ENCODE measurements around the gene ZFP69B. TPM values are rescaled to one million over a fixed set of nuclear protein-coding genes. Genes with fewer than 3 reads are reported as not detected.
A peak's percentile ranks its signal among the peaks of the same experiment; 100 is the strongest.
"Not testable (repeated sequence)": the region's sequence is repeated elsewhere in the genome, so short reads cannot be mapped to it uniquely, and the experiment has no call there.

The ZFP69B gene
- total and polyA plus RNA-seq, 11 donors: 0.42 to 2.6 (median 1.1) TPM

DNA sequence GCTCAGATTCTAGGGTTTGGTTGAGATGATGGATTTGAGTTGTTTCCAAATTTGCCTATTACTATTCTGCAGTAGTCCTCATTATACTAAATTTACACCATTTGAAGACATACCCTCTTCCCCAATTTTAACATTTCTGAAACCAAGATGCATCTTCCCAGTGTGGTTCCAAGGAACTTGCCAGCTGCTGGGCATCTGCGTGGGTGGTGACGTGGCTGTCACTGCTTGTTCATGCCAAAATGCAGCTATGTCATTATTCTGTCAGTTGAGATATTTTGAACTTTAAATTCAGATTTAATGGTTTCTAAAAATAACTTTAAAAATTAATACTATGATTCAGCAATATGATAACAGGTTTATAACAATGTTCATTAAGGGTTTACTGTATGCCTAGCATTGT is 28.0 kb downstream of the ZFP69B start:
- peaks cover 0 to 17% (median 7%) of the 10 kb centered on the region in 12 donors for H3K4me1 ChIP-seq
- H3K27me3 ChIP-seq: no peaks in the 10 kb centered on the region
- H3K4me3 ChIP-seq: peak overlapping the region in 9 of 12 donors; percentile 79 to 99 (median 90)
- 64 to 78% (median 67%) methylated on average over 2 of the region's 2 CpGs for WGBS, 4 donors
- intact Hi-C loops (cut with DNase I): no loop called here
- H3K9me3 ChIP-seq: peaks cover 0 to 34% (median 23%) of the 10 kb centered on the region in 12 donors
- no peak for ATAC-seq
- H3K27ac ChIP-seq: peak overlapping the region in 1 of 12 donors; percentile 68
- H3K36me3 ChIP-seq: peaks cover 0 to 20% (median 16%) of the 10 kb centered on the region in 9 donors
- no peak for DNase-seq
- TF ChIP-seq, protein P1, sequence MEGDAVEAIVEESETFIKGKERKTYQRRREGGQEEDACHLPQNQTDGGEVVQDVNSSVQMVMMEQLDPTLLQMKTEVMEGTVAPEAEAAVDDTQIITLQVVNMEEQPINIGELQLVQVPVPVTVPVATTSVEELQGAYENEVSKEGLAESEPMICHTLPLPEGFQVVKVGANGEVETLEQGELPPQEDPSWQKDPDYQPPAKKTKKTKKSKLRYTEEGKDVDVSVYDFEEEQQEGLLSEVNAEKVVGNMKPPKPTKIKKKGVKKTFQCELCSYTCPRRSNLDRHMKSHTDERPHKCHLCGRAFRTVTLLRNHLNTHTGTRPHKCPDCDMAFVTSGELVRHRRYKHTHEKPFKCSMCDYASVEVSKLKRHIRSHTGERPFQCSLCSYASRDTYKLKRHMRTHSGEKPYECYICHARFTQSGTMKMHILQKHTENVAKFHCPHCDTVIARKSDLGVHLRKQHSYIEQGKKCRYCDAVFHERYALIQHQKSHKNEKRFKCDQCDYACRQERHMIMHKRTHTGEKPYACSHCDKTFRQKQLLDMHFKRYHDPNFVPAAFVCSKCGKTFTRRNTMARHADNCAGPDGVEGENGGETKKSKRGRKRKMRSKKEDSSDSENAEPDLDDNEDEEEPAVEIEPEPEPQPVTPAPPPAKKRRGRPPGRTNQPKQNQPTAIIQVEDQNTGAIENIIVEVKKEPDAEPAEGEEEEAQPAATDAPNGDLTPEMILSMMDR (IDR thresholded peaks at IDR 0.05): no peak
- TF ChIP-seq POLR2A (IDR thresholded peaks at IDR 0.05): no peak

DNA sequence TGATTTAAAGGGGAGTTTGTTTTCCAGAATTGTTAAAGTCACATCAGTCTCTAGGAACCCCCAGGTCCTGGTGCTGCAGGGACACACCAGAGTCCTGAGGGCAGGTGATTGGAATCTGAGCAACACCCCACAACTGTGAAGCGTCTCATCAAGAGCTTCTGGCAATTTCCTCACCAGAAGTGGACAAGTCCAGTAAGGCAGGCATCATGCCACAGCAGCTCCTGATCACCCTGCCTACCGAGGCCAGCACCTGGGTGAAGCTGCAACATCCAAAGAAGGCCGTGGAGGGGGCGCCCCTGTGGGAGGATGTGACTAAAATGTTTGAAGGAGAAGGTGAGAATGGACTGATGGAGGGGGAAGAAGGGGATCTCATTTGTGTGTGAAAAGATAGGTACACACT is 28.9 kb downstream of the ZFP69B start:
- ATAC-seq (no peak), DNase-seq (no peak)
- intact Hi-C loops (cut with DNase I): no loop called here
- WGBS, 4 donors: 90 to 96% (median 94%) methylated on average over 4 of the region's 4 CpGs
- H3K27ac ChIP-seq: no peak overlapping the region
- H3K4me1 ChIP-seq: peaks cover 0 to 17% (median 7%) of the 10 kb centered on the region in 12 donors
- no peaks in the 10 kb centered on the region for H3K27me3 ChIP-seq
- H3K9me3 ChIP-seq: peaks cover 0 to 34% (median 18%) of the 10 kb centered on the region in 12 donors
- TF ChIP-seq, protein P1 (IDR thresholded peaks at IDR 0.05): no peak
- TF ChIP-seq POLR2A (IDR thresholded peaks at IDR 0.05): no peak
- H3K4me3 ChIP-seq: no peak overlapping the region
- H3K36me3 ChIP-seq: peaks cover 0 to 26% (median 19%) of the 10 kb centered on the region in 9 donors

DNA sequence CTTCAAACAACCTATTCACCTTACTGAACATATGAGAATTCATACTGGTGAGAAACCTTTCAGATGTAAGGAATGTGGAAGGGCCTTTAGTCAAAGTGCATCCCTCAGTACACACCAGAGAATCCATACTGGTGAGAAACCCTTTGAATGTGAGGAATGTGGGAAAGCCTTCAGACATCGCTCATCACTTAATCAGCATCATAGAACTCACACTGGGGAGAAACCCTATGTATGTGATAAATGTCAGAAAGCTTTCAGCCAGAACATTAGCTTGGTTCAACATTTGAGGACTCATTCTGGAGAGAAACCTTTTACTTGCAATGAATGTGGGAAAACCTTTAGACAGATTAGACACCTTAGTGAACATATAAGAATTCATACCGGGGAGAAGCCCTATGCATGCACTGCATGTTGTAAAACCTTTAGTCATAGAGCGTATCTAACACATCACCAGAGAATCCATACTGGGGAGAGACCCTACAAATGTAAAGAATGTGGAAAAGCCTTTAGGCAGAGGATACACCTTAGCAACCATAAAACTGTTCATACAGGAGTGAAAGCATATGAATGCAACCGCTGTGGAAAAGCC is 45.1 kb downstream of the ZFP69B start:
- Histone ChIP-seq H3K27ac (no peak overlapping the region), H3K4me1 (no peaks in the 10 kb centered on the region), H3K4me3 (no peak overlapping the region), H3K27me3 (no peaks in the 10 kb centered on the region), H3K9me3 (peaks cover 2 to 91% (median 75%) of the 10 kb centered on the region in 12 donors), H3K36me3 (peaks cover 0 to 81% (median 47%) of the 10 kb centered on the region in 9 donors)
- no peak for TF ChIP-seq POLR2A (IDR thresholded peaks at IDR 0.05)
- TF ChIP-seq, protein P1 (IDR thresholded peaks at IDR 0.05): no peak
- WGBS, 4 donors: 94 to 100% (median 97%) methylated on average over 4 of the region's 4 CpGs
- ATAC-seq (no peak), DNase-seq (no peak)
- intact Hi-C loops (cut with DNase I): no loop called here

DNA sequence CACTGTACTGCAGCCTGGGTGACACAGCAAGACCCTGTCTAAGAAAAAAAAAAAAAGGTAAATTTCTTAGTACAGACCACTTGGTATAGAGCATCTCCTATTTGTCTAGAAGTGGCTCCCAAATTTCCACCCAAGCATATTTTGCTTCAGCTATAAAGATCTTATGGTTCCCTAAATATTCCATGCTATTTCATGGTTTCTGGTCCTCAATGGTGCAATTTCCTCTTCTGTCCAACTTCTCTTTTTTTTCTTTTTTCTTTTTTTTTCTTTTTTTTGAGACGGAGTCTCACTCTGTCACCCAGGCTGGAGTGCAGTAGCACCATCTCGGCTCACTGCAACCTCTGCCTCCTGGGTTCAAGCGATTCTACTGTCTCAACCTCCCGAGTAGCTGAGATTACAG is 52.4 kb downstream of the ZFP69B start:
- intact Hi-C loops (cut with DNase I); H3K4me1 ChIP-seq; H3K4me3 ChIP-seq; H3K27ac ChIP-seq; DNase-seq; ATAC-seq; H3K27me3 ChIP-seq: not testable (repeated sequence)
- Histone ChIP-seq H3K36me3 (peaks cover 0 to 28% (median under 1%) of the 10 kb centered on the region in 9 donors), H3K9me3 (peaks cover 0 to 85% (median 33%) of the 10 kb centered on the region in 12 donors)
- 94 to 97% (median 96%) methylated on average over 4 of the region's 4 CpGs for WGBS, 4 donors

Measured in heart left ventricle (tissue), 16 donors.